ENCODE data around the gene NES. TPM values are rescaled to one million over a fixed set of nuclear protein-coding genes. Genes with fewer than 3 reads are reported as not detected.

The NES gene
- total RNA-seq, 4 donors from 2014 or later, result 16.6 to 37.4 (median 32.5) TPM

GRCh38 chr1:156684227-156684782, 7.1 kb upstream of the NES start:
- H3K4me1 ChIP-seq, result peaks cover 2 to 6% (median 4%) of the 10 kb centered on the region in 4 donors
- H3K27ac ChIP-seq (replicated peaks in 1 of 4), result no peak overlapping the region
- intact Hi-C loops (cut with DNase I), result loop anchor here (10.0 kb wide), 1 partner anchor 200 kb away; no protein-coding TSS in a partner anchor
- WGBS, result 86% methylated on average over 5 of the region's 5 CpGs
- H3K27me3 ChIP-seq, result peaks cover 0 to 64% (median 2%) of the 10 kb centered on the region in 4 donors
- H3K9me3 ChIP-seq, result no peaks in the 10 kb centered on the region
- H3K36me3 ChIP-seq, result no peaks in the 10 kb centered on the region
- no peak for DNase-seq (ENCODE audit: extremely low spot score)
- no peak for TF ChIP-seq POLR2AphosphoS5 (IDR thresholded peaks at IDR 0.05)
- no peak for TF ChIP-seq POLR2A (IDR thresholded peaks at IDR 0.05; ENCODE audit: low read depth)
- no peak for TF ChIP-seq EP300 (IDR thresholded peaks at IDR 0.05)
- TF ChIP-seq CTCF (IDR thresholded peaks at IDR 0.05), result no peak
- no peak overlapping the region for H3K4me3 ChIP-seq

GRCh38 chr1:156682166-156682890, 5.1 kb upstream of the NES start:
- no peaks in the 10 kb centered on the region for H3K9me3 ChIP-seq
- peaks cover 0 to 59% (median 4%) of the 10 kb centered on the region in 4 donors for H3K27me3 ChIP-seq
- WGBS, result 67% methylated on average over 5 of the region's 5 CpGs
- intact Hi-C loops (cut with DNase I), result loop anchor here (10.0 kb wide), 1 partner anchor 202 kb away; no protein-coding TSS in a partner anchor
- H3K27ac ChIP-seq (replicated peaks in 1 of 4), result no peak overlapping the region
- H3K4me1 ChIP-seq, result peaks cover 4 to 11% (median 9%) of the 10 kb centered on the region in 4 donors
- no peak overlapping the region for H3K4me3 ChIP-seq
- H3K36me3 ChIP-seq, result no peaks in the 10 kb centered on the region
- TF ChIP-seq POLR2AphosphoS5 (IDR thresholded peaks at IDR 0.05) (no peak), POLR2A (IDR thresholded peaks at IDR 0.05; ENCODE audit: low read depth) (no peak), CTCF (IDR thresholded peaks at IDR 0.05) (no peak)
- no peak for DNase-seq (ENCODE audit: extremely low spot score)

- peaks cover 13 to 20% (median 19%) of the 10 kb centered on the region in 4 donors for H3K4me1 ChIP-seq
- H3K9me3 ChIP-seq, result no peaks in the 10 kb centered on the region
- no peak for DNase-seq (ENCODE audit: extremely low spot score)
- H3K27ac ChIP-seq (replicated peaks in 1 of 4), result no peak overlapping the region
- no peaks in the 10 kb centered on the region for H3K36me3 ChIP-seq
- TF ChIP-seq POLR2A (IDR thresholded peaks at IDR 0.05; ENCODE audit: low read depth) (no peak), EP300 (IDR thresholded peaks at IDR 0.05) (no peak), CTCF (IDR thresholded peaks at IDR 0.05) (no peak), POLR2AphosphoS5 (IDR thresholded peaks at IDR 0.05) (no peak)
- intact Hi-C loops (cut with DNase I), result loop anchor here (10.0 kb wide), 1 partner anchor 203 kb away; no protein-coding TSS in a partner anchor
- H3K27me3 ChIP-seq, result peaks cover 0 to 61% (median 8%) of the 10 kb centered on the region in 4 donors
- WGBS, result 80% methylated on average over 7 of the region's 8 CpGs
- H3K4me3 ChIP-seq, result no peak overlapping the region
These were observed 4.2 kb upstream of the NES start for GRCh38 chr1:156681196-156681960.

GRCh38 chr1:156680056-156680455, 2.8 kb upstream of the NES start:
- intact Hi-C loops (cut with DNase I), result loop anchor here (10.0 kb wide), 1 partner anchor 205 kb away; no protein-coding TSS in a partner anchor
- Histone ChIP-seq H3K27me3 (peaks cover 0 to 54% (median 6%) of the 10 kb centered on the region in 4 donors), H3K9me3 (no peaks in the 10 kb centered on the region), H3K27ac (replicated peaks in 1 of 4) (no peak overlapping the region), H3K4me3 (no peak overlapping the region), H3K4me1 (peaks cover 20 to 33% (median 32%) of the 10 kb centered on the region in 4 donors), H3K36me3 (peaks cover 0 to 2% (median 0%) of the 10 kb centered on the region in 4 donors)
- TF ChIP-seq EP300 (IDR thresholded peaks at IDR 0.05), result no peak
- TF ChIP-seq POLR2A (IDR thresholded peaks at IDR 0.05; ENCODE audit: low read depth), result no peak
- no peak for TF ChIP-seq CTCF (IDR thresholded peaks at IDR 0.05)
- no peak for TF ChIP-seq POLR2AphosphoS5 (IDR thresholded peaks at IDR 0.05)
- 61% methylated on average over 2 of the region's 2 CpGs for WGBS
- DNase-seq (ENCODE audit: extremely low spot score), result no peak

All from esophagus muscularis mucosa (tissue), 4 donors.